ENCODE data around the gene PACRG. TPM values are rescaled to one million over a fixed set of nuclear protein-coding genes. Genes with fewer than 3 reads are reported as not detected.

Gene PACRG
- polyA plus RNA-seq, 1 donor (not counting 4 experiments of a cell fraction or from before 2014, with no cell fraction given) = 0.31 TPM

DNA sequence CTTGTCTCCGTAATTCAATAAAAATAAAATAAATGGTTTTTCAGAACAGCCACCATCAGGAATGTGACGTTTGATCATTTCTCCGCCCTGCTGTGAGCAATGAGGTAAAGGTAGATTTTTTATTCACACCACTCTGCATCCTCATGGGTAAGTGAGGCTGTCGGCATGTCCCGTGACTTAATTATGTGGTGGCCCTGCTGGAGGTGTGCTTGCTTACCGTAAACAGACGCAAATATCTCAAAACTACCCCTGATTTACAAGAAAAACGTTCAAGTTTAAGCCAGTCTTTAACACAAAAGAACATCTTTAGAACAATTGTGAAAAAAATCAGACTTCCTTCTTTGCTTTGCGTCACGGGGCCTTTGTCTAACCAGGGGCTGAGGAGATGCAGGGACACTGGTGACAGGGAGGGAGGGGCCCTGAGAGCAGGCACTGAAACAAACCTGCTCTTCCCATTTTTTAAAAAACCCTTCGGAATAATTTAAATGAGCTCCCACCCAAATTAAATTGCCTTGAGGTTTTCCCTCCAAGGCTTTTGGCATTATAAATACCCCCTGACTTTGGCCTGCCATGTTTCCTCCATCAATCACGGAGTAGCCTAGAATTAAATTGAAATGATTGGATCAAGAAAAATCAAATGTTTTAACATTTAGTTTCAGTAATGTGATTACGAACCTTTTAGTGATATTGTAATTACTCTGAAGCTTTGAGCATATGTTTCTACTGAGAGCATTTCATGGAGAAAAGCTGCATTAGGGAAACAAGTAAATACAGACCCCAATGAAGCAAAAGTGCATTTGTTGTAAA, 13.6 kb upstream of the PACRG start:
- no peak overlapping the region for H3K4me3 ChIP-seq (ENCODE audit: control insufficient read depth in 2 of 3, extremely low read depth in 1 of 3, insufficient read depth in 2 of 3, low read depth in 1 of 3, low read length in 3 of 3)
- no peaks in the 10 kb centered on the region for H3K36me3 ChIP-seq (ENCODE audit: control insufficient read depth in 2 of 2, extremely low read depth in 1 of 2, insufficient read depth in 2 of 2, low read length in 2 of 2)
- H4K20me1 ChIP-seq (ENCODE audit: control insufficient read depth, extremely low read depth, insufficient read depth, low read length) = no peaks in the 10 kb centered on the region
- no peaks in the 10 kb centered on the region for H3K9me3 ChIP-seq (ENCODE audit: control insufficient read depth, low read depth, low read length)
- no peaks in the 10 kb centered on the region for H3K4me1 ChIP-seq (ENCODE audit: control insufficient read depth, extremely low read depth, insufficient read depth, low read length)
- FAIRE-seq = no peak
- no peaks in the 10 kb centered on the region for H3K27me3 ChIP-seq (ENCODE audit: control insufficient read depth, extremely low read depth, insufficient read depth, low read length)
- TF ChIP-seq, protein P1, sequence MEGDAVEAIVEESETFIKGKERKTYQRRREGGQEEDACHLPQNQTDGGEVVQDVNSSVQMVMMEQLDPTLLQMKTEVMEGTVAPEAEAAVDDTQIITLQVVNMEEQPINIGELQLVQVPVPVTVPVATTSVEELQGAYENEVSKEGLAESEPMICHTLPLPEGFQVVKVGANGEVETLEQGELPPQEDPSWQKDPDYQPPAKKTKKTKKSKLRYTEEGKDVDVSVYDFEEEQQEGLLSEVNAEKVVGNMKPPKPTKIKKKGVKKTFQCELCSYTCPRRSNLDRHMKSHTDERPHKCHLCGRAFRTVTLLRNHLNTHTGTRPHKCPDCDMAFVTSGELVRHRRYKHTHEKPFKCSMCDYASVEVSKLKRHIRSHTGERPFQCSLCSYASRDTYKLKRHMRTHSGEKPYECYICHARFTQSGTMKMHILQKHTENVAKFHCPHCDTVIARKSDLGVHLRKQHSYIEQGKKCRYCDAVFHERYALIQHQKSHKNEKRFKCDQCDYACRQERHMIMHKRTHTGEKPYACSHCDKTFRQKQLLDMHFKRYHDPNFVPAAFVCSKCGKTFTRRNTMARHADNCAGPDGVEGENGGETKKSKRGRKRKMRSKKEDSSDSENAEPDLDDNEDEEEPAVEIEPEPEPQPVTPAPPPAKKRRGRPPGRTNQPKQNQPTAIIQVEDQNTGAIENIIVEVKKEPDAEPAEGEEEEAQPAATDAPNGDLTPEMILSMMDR (optimal IDR thresholded peaks at IDR 0.05 in 1 of 3, IDR thresholded peaks at IDR 0.05 in 1 of 3, conservative IDR thresholded peaks at IDR 0.05 in 1 of 3; ENCODE audit: extremely low read depth in 1 of 3, insufficient read depth in 2 of 3, low read length in 3 of 3) = no peak
- no peak for TF ChIP-seq EZH2 (IDR thresholded peaks at IDR 0.05; ENCODE audit: low read length)
- dilution Hi-C loops (cut with MboI; ENCODE audit: extremely low pct_ligation_motif_present, low sequenced_read_pairs) = no loop called here
- no peak overlapping the region for H3K4me2 ChIP-seq (ENCODE audit: control insufficient read depth, extremely low read depth, insufficient read depth, low read depth, low read length)
- H3K9me1 ChIP-seq (ENCODE audit: control insufficient read depth, extremely low read depth, insufficient read depth, low read length) = no peaks in the 10 kb centered on the region
- no peaks in the 10 kb centered on the region for H3K79me2 ChIP-seq (ENCODE audit: control insufficient read depth, insufficient read depth, low read length)
- no peak for DNase-seq (ENCODE audit: low read depth, low spot score)
- no peak overlapping the region for H3K27ac ChIP-seq (ENCODE audit: control insufficient read depth, insufficient read depth, low read length)
- H3K9ac ChIP-seq (ENCODE audit: control insufficient read depth, extremely low read depth, insufficient read depth, low read length) = no peak overlapping the region
- no peak overlapping the region for H2AFZ ChIP-seq (ENCODE audit: control insufficient read depth, low read length)

DNA sequence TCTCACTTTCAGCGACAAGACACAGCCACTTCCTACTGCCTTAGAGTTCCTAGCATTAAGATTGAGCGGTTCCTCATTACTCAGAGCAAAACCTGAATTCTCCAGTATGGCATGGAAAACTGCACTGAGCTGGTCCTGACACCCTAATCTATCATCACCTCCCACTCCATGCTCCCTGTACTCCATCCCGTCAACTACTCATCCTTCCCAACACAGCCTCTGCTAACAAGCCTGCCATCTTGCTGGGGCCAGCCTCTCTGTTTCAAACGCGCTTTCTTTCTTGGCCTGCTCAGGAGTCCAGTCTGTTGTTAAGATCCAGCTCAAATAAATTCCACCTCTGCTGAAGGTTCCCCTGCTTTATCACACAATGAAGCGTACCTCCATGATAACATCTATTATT, 12.2 kb upstream of the PACRG start:
- H3K27me3 ChIP-seq (ENCODE audit: control insufficient read depth, extremely low read depth, insufficient read depth, low read length) = no peaks in the 10 kb centered on the region
- H3K9me1 ChIP-seq (ENCODE audit: control insufficient read depth, extremely low read depth, insufficient read depth, low read length) = no peaks in the 10 kb centered on the region
- H3K4me1 ChIP-seq (ENCODE audit: control insufficient read depth, extremely low read depth, insufficient read depth, low read length) = no peaks in the 10 kb centered on the region
- TF ChIP-seq, protein P1 (optimal IDR thresholded peaks at IDR 0.05 in 1 of 3, IDR thresholded peaks at IDR 0.05 in 1 of 3, conservative IDR thresholded peaks at IDR 0.05 in 1 of 3; ENCODE audit: extremely low read depth in 1 of 3, insufficient read depth in 2 of 3, low read length in 3 of 3) = no peak
- no peak for TF ChIP-seq EZH2 (IDR thresholded peaks at IDR 0.05; ENCODE audit: low read length)
- DNase-seq (ENCODE audit: low read depth, low spot score) (no peak), FAIRE-seq (no peak)
- no peak overlapping the region for H3K27ac ChIP-seq (ENCODE audit: control insufficient read depth, insufficient read depth, low read length)
- H4K20me1 ChIP-seq (ENCODE audit: control insufficient read depth, extremely low read depth, insufficient read depth, low read length) = no peaks in the 10 kb centered on the region
- dilution Hi-C loops (cut with MboI; ENCODE audit: extremely low pct_ligation_motif_present, low sequenced_read_pairs) = no loop called here
- no peaks in the 10 kb centered on the region for H3K79me2 ChIP-seq (ENCODE audit: control insufficient read depth, insufficient read depth, low read length)
- no peak overlapping the region for H3K9ac ChIP-seq (ENCODE audit: control insufficient read depth, extremely low read depth, insufficient read depth, low read length)
- no peak overlapping the region for H3K4me2 ChIP-seq (ENCODE audit: control insufficient read depth, extremely low read depth, insufficient read depth, low read depth, low read length)
- H3K4me3 ChIP-seq (ENCODE audit: control insufficient read depth in 2 of 3, extremely low read depth in 1 of 3, insufficient read depth in 2 of 3, low read depth in 1 of 3, low read length in 3 of 3) = no peak overlapping the region
- H2AFZ ChIP-seq (ENCODE audit: control insufficient read depth, low read length) = no peak overlapping the region
- H3K36me3 ChIP-seq (ENCODE audit: control insufficient read depth in 2 of 2, extremely low read depth in 1 of 2, insufficient read depth in 2 of 2, low read length in 2 of 2) = no peaks in the 10 kb centered on the region
- H3K9me3 ChIP-seq (ENCODE audit: control insufficient read depth, low read depth, low read length) = no peaks in the 10 kb centered on the region
